DMS114 treated with DMSO at 0.1 percent for 48 hours (cell line): ENCODE data around the gene LDLRAD4.

Experiments used
- DNase-seq: peaks from one replicate; lab custom pipeline; 2025; ENCODE audit not compliant: unreplicated experiment; lab: John Stamatoyannopoulos, UW

Gene LDLRAD4

DNA sequence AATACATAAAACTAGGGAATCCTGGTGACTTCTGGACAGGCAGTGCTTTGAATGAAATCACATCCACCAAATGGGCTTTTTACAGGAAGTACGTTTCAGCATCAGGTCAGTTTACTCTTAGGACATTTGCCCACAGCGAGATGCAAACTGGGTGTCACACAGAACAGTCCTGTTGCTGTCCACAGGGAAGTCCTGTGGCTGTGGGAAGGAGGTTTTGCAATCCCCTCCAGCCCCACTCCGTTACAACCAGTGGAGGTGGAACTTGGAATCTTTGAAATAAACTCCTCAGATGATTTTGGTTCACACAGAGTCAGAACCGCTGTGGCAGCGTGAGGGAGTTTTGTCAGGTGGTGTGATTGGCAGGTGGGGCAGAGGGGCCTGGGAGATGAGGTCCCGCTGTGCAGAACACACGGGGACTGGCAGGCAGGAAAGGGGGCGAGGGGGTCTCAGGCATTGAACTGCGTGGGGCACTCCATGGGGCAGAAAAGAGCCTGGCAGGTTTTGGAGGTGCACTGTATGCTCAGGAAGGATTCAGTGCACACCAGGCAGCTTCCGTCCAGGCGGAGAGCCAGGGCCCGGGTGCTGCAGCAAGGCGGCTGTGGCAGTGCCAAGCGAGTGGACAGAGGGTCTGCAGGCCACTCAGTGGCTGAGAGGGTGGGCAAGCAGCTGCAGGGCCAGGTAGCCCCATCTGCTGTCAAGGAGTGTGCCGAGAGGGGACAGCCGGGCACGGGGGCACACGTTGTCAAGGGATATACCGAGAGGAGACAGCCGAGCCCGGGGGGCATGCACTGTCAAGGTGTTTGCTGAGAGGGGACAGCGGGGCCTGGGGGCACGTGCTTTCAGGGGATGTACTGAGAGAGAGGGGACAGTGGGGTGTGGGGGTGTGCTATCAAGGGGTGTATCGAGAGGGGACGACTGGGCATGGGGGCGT is 148.7 kb downstream of the LDLRAD4 start:
- no peak for DNase-seq

GRCh38 chr18:13368080-13368813 is 149.7 kb downstream of the LDLRAD4 start:
- no peak for DNase-seq

GRCh38 chr18:13369353-13369752 is 150.8 kb downstream of the LDLRAD4 start:
- no peak for DNase-seq

- DNase-seq = no peak
Observed at GRCh38 chr18:13369756-13370510, 151.4 kb downstream of the LDLRAD4 start.

DNA sequence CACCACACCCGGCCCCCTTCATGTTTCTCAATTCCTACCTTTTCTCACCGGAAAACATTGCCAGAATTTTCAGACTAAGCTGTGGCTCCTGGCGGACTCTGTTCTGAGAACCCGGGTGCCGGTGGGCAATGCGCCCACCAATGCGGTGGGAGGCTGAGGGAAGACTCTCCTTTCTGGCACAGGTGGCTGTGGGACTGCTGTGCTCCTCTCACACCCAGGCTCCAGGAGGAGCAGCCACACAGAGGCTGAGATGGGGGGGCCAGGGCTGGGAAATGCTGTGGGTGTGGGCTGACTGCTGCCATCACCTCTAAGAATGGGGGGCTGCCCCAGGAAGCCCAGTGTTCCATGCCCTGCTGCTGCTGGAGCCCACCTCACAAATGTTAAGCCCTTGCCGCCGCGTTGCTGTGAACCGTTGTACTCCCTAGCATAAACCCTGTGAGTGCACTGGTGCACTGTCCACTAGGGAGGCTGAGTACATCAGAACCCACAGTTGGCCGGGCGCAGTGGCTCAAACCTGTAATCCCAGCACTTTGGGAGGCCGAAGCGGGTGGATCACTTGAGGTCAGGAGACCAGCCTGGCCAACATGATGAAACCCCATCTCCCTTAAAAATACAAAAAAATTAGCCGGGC is 152.6 kb downstream of the LDLRAD4 start:
- DNase-seq = no peak

DNA sequence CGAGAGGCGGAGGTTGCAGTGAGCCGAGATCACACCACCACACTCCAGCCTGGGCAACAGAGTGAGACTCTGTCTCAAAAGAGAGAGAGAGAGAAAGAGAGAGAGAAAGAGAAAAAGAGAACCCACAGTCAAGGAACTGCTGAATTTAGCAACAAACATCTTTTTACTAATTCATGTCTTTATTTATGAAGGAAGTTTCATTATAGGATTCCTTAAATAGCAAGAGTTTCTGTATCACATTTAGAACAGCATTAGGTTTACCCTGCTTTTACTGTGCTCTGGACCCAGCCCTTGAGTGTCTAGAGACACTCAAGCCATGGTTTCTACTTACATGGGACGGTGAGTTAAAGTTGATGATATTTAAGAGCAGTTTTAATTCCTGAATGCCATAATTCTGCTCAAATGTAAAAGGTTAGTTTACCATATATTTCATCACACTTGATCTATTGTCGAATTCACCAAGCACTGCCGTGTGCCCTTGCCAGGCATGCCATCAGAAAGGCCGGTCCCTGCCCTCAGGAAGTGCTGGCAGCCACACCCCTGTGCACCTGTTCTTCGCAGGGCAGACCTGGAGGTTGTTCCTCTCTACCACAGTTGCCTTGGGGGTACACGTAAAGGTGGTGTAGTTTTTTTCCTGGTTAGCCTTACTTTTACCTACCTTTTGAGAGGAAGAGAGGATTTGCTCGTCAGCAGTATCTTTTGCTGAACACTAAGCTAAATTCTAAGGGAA is 153.3 kb downstream of the LDLRAD4 start:
- no peak for DNase-seq

GRCh38 chr18:13372531-13372951 is 154.0 kb downstream of the LDLRAD4 start:
- DNase-seq = no peak

GRCh38 chr18:13374096-13374467 is 155.5 kb downstream of the LDLRAD4 start:
- DNase-seq = no peak

DNA sequence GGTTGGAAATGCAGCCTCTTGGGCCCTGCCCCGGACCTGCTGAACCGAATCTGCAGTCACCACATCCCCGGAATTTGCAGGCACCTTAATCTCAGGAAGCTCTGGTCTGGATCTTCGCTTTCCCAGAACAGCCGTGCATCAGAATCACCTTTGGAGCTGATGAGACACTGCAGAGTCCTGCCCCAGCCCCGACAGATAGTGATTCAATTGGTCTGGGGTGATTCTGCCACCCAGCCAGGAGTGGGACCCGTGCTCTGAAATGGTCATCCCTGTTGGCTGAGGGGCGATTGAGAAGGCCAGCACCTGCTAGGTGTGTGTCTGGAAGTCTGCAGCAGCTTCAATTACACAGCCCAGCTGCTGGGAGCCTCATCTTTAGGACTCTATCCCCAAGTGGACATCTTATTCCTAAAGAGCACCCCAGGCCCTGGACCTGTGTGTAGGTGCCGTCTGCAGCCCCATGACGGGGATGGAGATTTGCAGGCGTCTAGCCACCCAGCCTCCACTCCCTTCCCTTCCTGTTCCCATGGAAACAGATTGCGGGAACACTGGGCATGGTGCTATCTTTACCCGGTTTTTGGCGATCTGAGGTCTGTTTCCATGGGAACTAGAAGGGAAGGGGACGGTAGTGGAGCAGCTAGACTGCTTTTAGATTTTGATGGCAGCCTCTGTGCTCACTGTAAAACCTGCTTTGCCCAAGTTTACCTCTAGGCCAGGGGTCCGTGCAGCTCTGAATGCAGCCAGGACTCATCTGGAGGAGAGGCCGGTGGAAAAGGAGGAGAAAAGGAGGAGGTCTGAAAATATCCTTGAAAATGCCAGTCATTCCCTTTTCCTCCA is 156.1 kb downstream of the LDLRAD4 start:
- no peak for DNase-seq

DNA sequence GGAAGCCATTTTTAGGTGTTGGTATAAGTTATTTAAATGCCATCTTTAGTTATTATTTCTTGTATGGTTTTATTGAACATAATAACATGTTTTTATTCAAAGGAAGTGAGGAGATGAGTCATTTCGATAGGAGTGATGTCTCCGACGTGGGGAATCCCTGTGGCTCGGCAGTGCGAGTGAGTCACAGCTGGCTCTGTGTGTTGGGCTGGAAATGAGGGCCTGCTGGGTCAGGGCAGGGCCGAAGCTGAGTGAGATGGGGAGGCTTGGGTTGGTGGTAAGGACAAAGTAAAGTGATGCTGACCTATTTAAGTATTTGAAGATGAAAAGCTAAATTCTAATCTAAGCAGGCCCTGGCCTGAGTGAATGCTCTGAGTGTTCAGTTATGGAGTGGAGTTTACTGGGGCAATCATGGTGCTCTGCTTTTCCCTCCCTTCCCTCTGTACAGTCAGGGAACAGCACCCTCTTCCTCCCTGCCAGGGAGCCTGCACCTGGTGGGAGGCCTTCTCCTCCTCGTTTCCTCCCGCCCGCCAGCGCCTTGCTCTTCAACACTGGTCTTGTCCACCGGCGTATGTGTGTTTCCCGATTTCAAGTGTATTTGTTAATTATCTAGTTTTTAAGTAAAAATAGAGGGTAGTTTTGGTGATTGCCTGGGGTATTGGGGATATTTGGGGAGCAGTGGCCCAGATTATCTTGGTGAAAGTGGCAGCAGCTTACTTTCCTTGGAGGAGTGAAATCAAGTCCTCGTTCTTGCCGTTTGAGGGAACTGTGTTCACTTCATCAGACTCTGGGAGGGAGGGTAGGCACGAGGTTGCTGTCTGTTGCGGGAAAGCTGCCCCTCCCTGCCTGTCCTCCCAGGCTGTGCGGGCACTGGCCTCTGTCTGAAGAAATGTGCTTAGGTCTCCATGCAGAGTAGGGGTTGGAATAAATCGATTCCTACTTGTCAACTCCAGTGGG is 157.0 kb downstream of the LDLRAD4 start:
- no peak for DNase-seq

GRCh38 chr18:13376298-13376840 is 157.8 kb downstream of the LDLRAD4 start:
- DNase-seq = no peak

GRCh38 chr18:13376841-13377351 is 158.3 kb downstream of the LDLRAD4 start:
- DNase-seq = no peak

- DNase-seq = no peak
Observed at GRCh38 chr18:13377496-13377895, 158.9 kb downstream of the LDLRAD4 start.

GRCh38 chr18:13378150-13378549 is 159.6 kb downstream of the LDLRAD4 start:
- DNase-seq = no peak

- no peak for DNase-seq
Observed at GRCh38 chr18:13379062-13379865, 160.7 kb downstream of the LDLRAD4 start.

- no peak for DNase-seq
Observed at GRCh38 chr18:13379930-13380690, 161.6 kb downstream of the LDLRAD4 start.
